ENCODE results near the gene MTERF2. TPM values are rescaled to one million over a fixed set of nuclear protein-coding genes. Genes with fewer than 3 reads are reported as not detected.
"Not testable (repeated sequence)": the region's sequence is repeated elsewhere in the genome, so short reads cannot be mapped to it uniquely, and the experiment has no call there.

Gene MTERF2
- total and polyA plus RNA-seq, 2 of the 13 experiments (the other 11 are each of a cell fraction or from before 2014, with no cell fraction given), result 8.0 to 11.6 TPM

DNA sequence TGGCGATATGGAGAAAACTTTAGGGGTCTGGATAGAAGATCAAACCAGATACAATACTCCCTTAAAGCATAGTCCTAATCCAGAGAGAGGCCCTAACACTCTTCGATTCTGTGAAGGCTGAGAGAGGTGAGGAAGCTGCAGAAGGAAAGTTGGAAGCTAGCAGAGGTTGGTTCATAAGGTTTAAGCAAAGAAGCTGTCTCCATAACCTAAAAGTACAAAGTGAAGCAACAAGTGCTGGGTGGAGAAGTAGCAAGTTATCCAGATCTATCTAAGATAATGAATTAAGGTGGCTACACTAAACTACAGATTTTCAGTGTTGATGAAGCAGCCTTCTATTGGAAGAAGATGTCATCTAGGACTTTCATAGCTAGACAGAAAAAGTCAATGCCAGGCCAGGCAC is 24.6 kb upstream of the MTERF2 start (continued):
- TF ChIP-seq, protein P1, sequence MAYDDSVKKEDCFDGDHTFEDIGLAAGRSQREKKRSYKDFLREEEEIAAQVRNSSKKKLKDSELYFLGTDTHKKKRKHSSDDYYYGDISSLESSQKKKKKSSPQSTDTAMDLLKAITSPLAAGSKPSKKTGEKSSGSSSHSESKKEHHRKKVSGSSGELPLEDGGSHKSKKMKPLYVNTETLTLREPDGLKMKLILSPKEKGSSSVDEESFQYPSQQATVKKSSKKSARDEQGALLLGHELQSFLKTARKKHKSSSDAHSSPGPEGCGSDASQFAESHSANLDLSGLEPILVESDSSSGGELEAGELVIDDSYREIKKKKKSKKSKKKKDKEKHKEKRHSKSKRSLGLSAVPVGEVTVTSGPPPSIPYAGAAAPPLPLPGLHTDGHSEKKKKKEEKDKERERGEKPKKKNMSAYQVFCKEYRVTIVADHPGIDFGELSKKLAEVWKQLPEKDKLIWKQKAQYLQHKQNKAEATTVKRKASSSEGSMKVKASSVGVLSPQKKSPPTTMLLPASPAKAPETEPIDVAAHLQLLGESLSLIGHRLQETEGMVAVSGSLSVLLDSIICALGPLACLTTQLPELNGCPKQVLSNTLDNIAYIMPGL (CRISPR knock-in tag; IDR thresholded peaks at IDR 0.05; ENCODE audit: borderline replicate concordance in 1 of 2, low read depth in 1 of 2), result no peak
- TF ChIP-seq HMG20A (CRISPR knock-in tag; IDR thresholded peaks at IDR 0.05; ENCODE audit: borderline replicate concordance), result no peak
- TF ChIP-seq, protein P2, sequence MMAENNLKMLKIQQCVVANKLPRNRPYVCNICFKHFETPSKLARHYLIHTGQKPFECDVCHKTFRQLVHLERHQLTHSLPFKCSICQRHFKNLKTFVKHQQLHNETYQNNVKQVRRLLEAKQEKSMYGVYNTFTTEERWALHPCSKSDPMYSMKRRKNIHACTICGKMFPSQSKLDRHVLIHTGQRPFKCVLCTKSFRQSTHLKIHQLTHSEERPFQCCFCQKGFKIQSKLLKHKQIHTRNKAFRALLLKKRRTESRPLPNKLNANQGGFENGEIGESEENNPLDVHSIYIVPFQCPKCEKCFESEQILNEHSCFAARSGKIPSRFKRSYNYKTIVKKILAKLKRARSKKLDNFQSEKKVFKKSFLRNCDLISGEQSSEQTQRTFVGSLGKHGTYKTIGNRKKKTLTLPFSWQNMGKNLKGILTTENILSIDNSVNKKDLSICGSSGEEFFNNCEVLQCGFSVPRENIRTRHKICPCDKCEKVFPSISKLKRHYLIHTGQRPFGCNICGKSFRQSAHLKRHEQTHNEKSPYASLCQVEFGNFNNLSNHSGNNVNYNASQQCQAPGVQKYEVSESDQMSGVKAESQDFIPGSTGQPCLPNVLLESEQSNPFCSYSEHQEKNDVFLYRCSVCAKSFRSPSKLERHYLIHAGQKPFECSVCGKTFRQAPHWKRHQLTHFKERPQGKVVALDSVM (CRISPR knock-in tag; IDR thresholded peaks at IDR 0.05), result no peak
- TF ChIP-seq EED (CRISPR knock-in tag; IDR thresholded peaks at IDR 0.05), result no peak
- TF ChIP-seq, protein P3, sequence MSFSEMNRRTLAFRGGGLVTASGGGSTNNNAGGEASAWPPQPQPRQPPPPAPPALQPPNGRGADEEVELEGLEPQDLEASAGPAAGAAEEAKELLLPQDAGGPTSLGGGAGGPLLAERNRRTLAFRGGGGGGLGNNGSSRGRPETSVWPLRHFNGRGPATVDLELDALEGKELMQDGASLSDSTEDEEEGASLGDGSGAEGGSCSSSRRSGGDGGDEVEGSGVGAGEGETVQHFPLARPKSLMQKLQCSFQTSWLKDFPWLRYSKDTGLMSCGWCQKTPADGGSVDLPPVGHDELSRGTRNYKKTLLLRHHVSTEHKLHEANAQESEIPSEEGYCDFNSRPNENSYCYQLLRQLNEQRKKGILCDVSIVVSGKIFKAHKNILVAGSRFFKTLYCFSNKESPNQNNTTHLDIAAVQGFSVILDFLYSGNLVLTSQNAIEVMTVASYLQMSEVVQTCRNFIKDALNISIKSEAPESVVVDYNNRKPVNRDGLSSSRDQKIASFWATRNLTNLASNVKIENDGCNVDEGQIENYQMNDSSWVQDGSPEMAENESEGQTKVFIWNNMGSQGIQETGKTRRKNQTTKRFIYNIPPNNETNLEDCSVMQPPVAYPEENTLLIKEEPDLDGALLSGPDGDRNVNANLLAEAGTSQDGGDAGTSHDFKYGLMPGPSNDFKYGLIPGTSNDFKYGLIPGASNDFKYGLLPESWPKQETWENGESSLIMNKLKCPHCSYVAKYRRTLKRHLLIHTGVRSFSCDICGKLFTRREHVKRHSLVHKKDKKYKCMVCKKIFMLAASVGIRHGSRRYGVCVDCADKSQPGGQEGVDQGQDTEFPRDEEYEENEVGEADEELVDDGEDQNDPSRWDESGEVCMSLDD (CRISPR knock-in tag; IDR thresholded peaks at IDR 0.05; ENCODE audit: borderline replicate concordance), result no peak

DNA sequence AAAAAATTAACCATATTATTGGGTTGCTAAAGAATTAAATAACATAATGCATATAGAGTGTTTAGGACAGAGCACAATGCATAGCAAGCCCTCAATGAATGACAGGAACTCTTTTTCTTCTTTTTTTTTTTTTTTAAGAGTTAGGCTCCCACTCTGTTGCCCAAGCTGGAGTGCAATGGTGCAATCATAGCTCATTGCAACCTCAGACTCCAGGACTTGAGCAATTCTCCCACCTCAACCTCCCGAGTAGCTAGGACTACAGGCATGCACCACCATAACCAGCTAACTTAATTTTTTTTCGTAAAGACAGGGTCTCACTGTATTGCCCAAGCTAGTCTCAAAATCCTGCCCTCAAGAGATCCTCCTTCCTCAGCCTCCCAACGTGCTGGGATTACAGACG is 20.5 kb upstream of the MTERF2 start:
- Histone ChIP-seq H3K27ac (ENCODE audit: extremely low read length, insufficient read depth, low read length) (no peak overlapping the region), H3K27me3 (ENCODE audit: control insufficient read depth in 1 of 2, insufficient read depth in 2 of 2, low read length in 2 of 2) (no peaks in the 10 kb centered on the region), H2AFZ (ENCODE audit: low read length) (no peak overlapping the region), H3K79me2 (ENCODE audit: insufficient read depth, low read length) (no peaks in the 10 kb centered on the region), H4K20me1 (ENCODE audit: insufficient read depth, low read length) (no peaks in the 10 kb centered on the region), H3K4me2 (ENCODE audit: low read depth, low read length) (no peak overlapping the region), H3K4me1 (ENCODE audit: insufficient read depth, low read length) (no peaks in the 10 kb centered on the region), H3K9me3 (ENCODE audit: low read length) (no peaks in the 10 kb centered on the region), H3K9ac (ENCODE audit: insufficient read depth, low read depth, low read length) (no peak overlapping the region), H3K4me3 (replicated peaks in 1 of 3; ENCODE audit: insufficient read depth in 1 of 3, low read depth in 2 of 3, low read length in 3 of 3) (no peak overlapping the region), H3K36me3 (replicated peaks in 1 of 2; ENCODE audit: control insufficient read depth in 1 of 2, insufficient read depth in 2 of 2, low read length in 2 of 2) (no peaks in the 10 kb centered on the region; a peak in 2 of 5 replicates)
- CTCF ChIA-PET (ENCODE audit: low intra/inter-chr PET ratio, low total read pairs), result no interaction called here
- DNase-seq (ENCODE audit: low spot score), result no peak
- FAIRE-seq, result no peak
- in situ Hi-C loops (cut with HindIII; ENCODE audit: extremely low pct_ligation_motif_present, low pct_unique_long_range_greater_than_20kb), result no loop called here
- no TSS peak for BruUV-seq (replicated peaks)
- 95% methylated on average over 4 of the region's 4 CpGs for WGBS (ENCODE audit: low lambda C conversion rate)
- no peak for ATAC-seq
- POLR2A ChIA-PET, result no interaction called here
- TF ChIP-seq GZF1 (CRISPR knock-in tag; IDR thresholded peaks at IDR 0.05), result no peak
- peak; percentile 12; the same call in 1 of the 2 replicates for TF ChIP-seq CEBPB (IDR thresholded peaks at IDR 0.05; ENCODE audit: borderline replicate concordance, low read depth, low read length)
- intact Hi-C loops (cut with micrococcal nuclease; ENCODE audit: unreplicated experiment), result no loop called here

DNA sequence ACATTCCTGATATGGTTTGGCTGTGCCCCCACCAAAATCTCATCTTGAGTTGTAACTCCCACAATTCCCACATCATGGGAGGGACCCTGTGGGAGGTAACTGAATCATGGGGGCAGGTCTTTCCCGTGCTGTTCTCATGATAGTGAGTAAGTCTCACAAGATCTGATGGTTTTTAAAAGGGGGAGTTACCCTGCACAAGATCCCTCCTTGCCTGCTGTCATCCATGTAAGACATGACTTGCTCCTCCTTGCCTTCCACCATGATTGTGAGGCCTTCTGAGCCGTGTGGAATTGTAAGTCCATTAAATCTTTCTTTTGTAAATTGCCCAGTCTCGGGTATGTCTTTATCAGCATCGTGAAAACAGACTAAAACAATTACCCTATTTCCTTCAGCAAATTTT is 15.7 kb upstream of the MTERF2 start:
- POLR2A ChIA-PET; ATAC-seq; intact Hi-C loops (cut with micrococcal nuclease; ENCODE audit: unreplicated experiment): not testable (repeated sequence)

More for the DNA sequence above, 15.7 kb upstream of the MTERF2 start:
- H3K9ac ChIP-seq (ENCODE audit: insufficient read depth, low read depth, low read length); BruUV-seq (replicated peaks); H3K27ac ChIP-seq (ENCODE audit: extremely low read length, insufficient read depth, low read length); in situ Hi-C loops (cut with HindIII; ENCODE audit: extremely low pct_ligation_motif_present, low pct_unique_long_range_greater_than_20kb); H4K20me1 ChIP-seq (ENCODE audit: insufficient read depth, low read length); H3K9me3 ChIP-seq (ENCODE audit: low read length); H3K79me2 ChIP-seq (ENCODE audit: insufficient read depth, low read length); DNase-seq (ENCODE audit: low spot score); H3K27me3 ChIP-seq (ENCODE audit: control insufficient read depth in 1 of 2, insufficient read depth in 2 of 2, low read length in 2 of 2); H3K4me2 ChIP-seq (ENCODE audit: low read depth, low read length); H3K4me3 ChIP-seq (replicated peaks in 1 of 3; ENCODE audit: insufficient read depth in 1 of 3, low read depth in 2 of 3, low read length in 3 of 3); CTCF ChIA-PET (ENCODE audit: low intra/inter-chr PET ratio, low total read pairs); H3K4me1 ChIP-seq (ENCODE audit: insufficient read depth, low read length); FAIRE-seq; H2AFZ ChIP-seq (ENCODE audit: low read length): not testable (repeated sequence)
- WGBS (ENCODE audit: low lambda C conversion rate), result 84% methylated on average over 4 of the region's 4 CpGs
- peaks cover 0 to 12% of the 10 kb centered on the region in 2 experiments; a peak in 2 of 5 replicates for H3K36me3 ChIP-seq (replicated peaks in 1 of 2; ENCODE audit: control insufficient read depth in 1 of 2, insufficient read depth in 2 of 2, low read length in 2 of 2)
